Esophagus (tissue), 2 donors: ENCODE measurements around the gene MTMR12. TPM values are rescaled to one million over a fixed set of nuclear protein-coding genes. Genes with fewer than 3 reads are reported as not detected.
A peak's percentile ranks its signal among the peaks of the same experiment; 100 is the strongest.
"Not testable (repeated sequence)": the region's sequence is repeated elsewhere in the genome, so short reads cannot be mapped to it uniquely, and the experiment has no call there.

Source experiments
- H3K27ac ChIP-seq, 2 donors: one replicate each; pipeline ENCODE4 v1.5.1; 2013; ENCODE audit warnings: low read depth in 2 of 2, mild to moderate bottlenecking in 2 of 2, inconsistent platforms in 1 of 2, low read length in 1 of 2, moderate library complexity in 1 of 2
- H3K27me3 ChIP-seq, 2 donors: one replicate each; pipeline ENCODE4 v1.6.1; 2013; ENCODE audit warnings: low read length in 2 of 2, control low read depth in 1 of 2, mild to moderate bottlenecking in 1 of 2; ENCODE audit not compliant: insufficient read depth in 2 of 2, control insufficient read depth in 1 of 2
- H3K36me3 ChIP-seq, 2 donors: one replicate each; pipeline ENCODE4 v1.6.1; 2013; ENCODE audit warnings: low read length in 1 of 2; ENCODE audit not compliant: control insufficient read depth in 2 of 2, insufficient read depth in 2 of 2
- H3K4me1 ChIP-seq, 2 donors: one replicate each; pipeline ENCODE4 v1.6.1; 2013; ENCODE audit warnings: low read length in 1 of 2; ENCODE audit not compliant: control insufficient read depth in 2 of 2, insufficient read depth in 2 of 2
- H3K4me3 ChIP-seq, 2 donors: one replicate each; pipeline ENCODE4 v1.5.1; 2013; ENCODE audit warnings: low read length in 2 of 2, mild to moderate bottlenecking in 2 of 2, low read depth in 1 of 2, moderate library complexity in 1 of 2
- H3K9me3 ChIP-seq, 2 donors: one replicate each; pipeline ENCODE4 v1.6.1; 2013; ENCODE audit warnings: mild to moderate bottlenecking in 2 of 2, low read depth in 1 of 2, low read length in 1 of 2, moderate library complexity in 1 of 2; ENCODE audit not compliant: control insufficient read depth in 2 of 2, insufficient read depth in 1 of 2
- WGBS, 2 donors: extraction: QIAGEN DNeasy Blood & Tissue Kit; methylation state at CpG; one replicate each; pipeline ENCODE4 v1.1.7; 2013; 5-methylcytosine and 5-hydroxymethylcytosine counted together
- polyA plus RNA-seq, 2 donors: library from polyadenylated mRNA; stranded (reverse); fragments of 200-250 nt; gene quantifications; one replicate each; pipeline ENCODE4 v1.2.3, GENCODE V29; 2013
- donor health status: healthy with polysubstance abuse.
- donor health status: Bipolar disorder and iron deficiency.

Gene MTMR12
- polyA plus RNA-seq, 2 donors, result 5.2 to 8.2 TPM

DNA sequence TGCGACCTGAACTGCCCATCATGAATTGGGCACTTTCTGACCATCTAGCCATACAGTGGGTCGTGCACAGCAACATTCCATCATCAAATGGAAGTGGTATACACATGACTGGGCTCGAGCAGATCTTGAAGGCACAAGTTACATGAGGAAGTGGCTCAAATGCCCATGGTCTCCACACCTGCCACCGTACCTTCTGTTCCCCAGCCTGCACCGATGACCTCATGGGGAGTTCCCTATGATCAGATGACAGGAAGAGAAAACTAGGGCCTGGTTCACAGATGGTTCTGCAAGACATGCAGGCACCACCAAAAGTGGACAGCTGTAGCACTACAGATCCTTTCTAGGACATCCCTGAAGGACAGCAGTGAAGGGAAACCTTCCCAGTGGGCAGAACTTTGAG, 21.8 kb downstream of the MTMR12 start:
- Histone ChIP-seq H3K36me3 (peaks cover 0 to 6% of the 10 kb centered on the region in 2 donors), H3K27me3 (no peaks in the 10 kb centered on the region), H3K9me3 (no peaks in the 10 kb centered on the region), H3K4me1 (peaks cover 0 to 4% of the 10 kb centered on the region in 2 donors), H3K27ac (no peak overlapping the region), H3K4me3 (no peak overlapping the region)
- 91 to 92% methylated on average over 5 of the region's 5 CpGs for WGBS, 2 donors

- H3K36me3 ChIP-seq, H3K27ac ChIP-seq, H3K9me3 ChIP-seq, H3K4me1 ChIP-seq, H3K4me3 ChIP-seq, H3K27me3 ChIP-seq: not testable (repeated sequence)
- 93 to 94% methylated on average over 3 of the region's 3 CpGs for WGBS, 2 donors
Observed at GRCh38 chr5:32290501-32290900, 22.2 kb downstream of the MTMR12 start.

DNA sequence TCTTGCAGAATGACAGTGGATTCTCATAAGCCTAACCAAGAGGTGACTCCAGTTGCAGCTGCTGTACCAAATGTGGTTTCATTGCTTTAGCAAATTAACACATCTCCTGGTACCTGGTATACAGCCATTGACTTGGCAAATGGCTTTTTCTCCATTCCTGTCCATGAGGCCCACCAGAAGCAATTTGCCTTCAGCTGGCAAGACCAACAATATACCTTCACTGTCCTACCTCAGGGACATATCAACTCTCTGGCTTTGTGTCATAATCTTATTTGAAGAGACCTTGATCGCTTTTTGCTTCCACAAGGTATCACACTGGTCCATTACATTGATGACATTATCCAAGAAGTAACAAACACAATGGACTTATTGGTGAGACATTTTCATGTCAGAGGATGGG, 22.8 kb downstream of the MTMR12 start:
- WGBS, 2 donors, result 95 to 100% methylated on average over 1 of the region's 1 CpG

DNA sequence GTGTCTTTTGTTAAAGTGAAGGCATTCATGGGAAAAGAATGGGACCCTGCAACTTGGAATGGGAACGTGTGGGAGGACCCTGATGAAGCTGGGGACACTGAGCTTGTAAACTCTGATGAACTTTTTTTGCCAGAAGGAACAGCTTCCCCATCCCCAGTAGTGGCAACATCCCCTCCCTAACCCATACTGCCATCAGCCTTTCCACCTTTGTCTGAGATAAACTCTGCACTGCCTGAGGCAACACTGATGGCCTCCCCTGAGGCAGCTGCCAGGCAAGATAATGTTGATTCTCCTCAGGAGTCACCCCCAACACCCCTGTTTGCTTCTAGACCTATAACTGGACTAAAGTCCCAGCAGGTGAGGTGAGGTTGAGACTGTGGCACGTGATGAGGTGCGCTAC, 24.6 kb downstream of the MTMR12 start:
- H3K27me3 ChIP-seq, H3K9me3 ChIP-seq, H3K27ac ChIP-seq, H3K4me3 ChIP-seq, H3K36me3 ChIP-seq: not testable (repeated sequence)
- H3K4me1 ChIP-seq, result peaks cover 0 to 11% of the 10 kb centered on the region in 2 donors
- WGBS, 2 donors, result 93 to 94% methylated on average over 3 of the region's 3 CpGs

More for the DNA sequence above, 22.8 kb downstream of the MTMR12 start:
- H3K4me1 ChIP-seq, H3K4me3 ChIP-seq, H3K27ac ChIP-seq, H3K36me3 ChIP-seq, H3K27me3 ChIP-seq, H3K9me3 ChIP-seq: not testable (repeated sequence)

DNA sequence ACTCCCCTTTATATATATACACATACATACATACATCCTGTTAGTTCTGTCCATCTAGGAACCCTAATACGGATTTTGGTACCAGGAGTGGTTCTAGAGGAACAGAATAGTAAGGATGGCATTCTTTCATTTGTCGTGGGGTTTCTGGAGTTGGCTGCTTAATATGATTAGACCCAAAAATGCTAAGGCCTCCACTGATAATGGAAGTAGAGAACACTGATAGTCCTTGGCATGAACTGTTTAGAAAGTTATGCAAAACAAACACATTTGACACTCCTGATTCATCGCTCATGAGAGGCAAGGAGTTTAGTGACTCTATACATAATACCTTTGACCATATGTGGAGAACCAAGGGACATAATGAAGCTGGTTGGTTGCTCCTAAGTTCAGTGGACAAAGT, 25.2 kb downstream of the MTMR12 start:
- H3K4me1 ChIP-seq, result peaks cover 0 to 11% of the 10 kb centered on the region in 2 donors
- not testable (repeated sequence) for H3K27ac ChIP-seq, H3K27me3 ChIP-seq, H3K9me3 ChIP-seq, H3K36me3 ChIP-seq, H3K4me3 ChIP-seq
- WGBS, 2 donors, result 78% methylated on average over 3 of the region's 3 CpGs

GRCh38 chr5:32285510-32286138, 27.1 kb downstream of the MTMR12 start:
- WGBS, 2 donors, result 76 to 77% methylated on average over 5 of the region's 5 CpGs
- H3K9me3 ChIP-seq, result no peaks in the 10 kb centered on the region
- no peaks in the 10 kb centered on the region for H3K36me3 ChIP-seq
- H3K4me1 ChIP-seq, result peaks cover 0 to 9% of the 10 kb centered on the region in 2 donors
- H3K4me3 ChIP-seq, result no peak overlapping the region
- H3K27me3 ChIP-seq, result no peaks in the 10 kb centered on the region
- peak overlapping the region; percentile 11 to 27 for H3K27ac ChIP-seq

- Histone ChIP-seq H3K27me3 (no peaks in the 10 kb centered on the region), H3K27ac (peak overlapping the region; percentile 6 to 69), H3K4me1 (peaks cover 0 to 9% of the 10 kb centered on the region in 2 donors), H3K4me3 (no peak overlapping the region), H3K36me3 (no peaks in the 10 kb centered on the region), H3K9me3 (no peaks in the 10 kb centered on the region)
- WGBS, 2 donors, result 79 to 83% methylated on average over 9 of the region's 9 CpGs
Observed at GRCh38 chr5:32283539-32284377, 29.0 kb downstream of the MTMR12 start.

DNA sequence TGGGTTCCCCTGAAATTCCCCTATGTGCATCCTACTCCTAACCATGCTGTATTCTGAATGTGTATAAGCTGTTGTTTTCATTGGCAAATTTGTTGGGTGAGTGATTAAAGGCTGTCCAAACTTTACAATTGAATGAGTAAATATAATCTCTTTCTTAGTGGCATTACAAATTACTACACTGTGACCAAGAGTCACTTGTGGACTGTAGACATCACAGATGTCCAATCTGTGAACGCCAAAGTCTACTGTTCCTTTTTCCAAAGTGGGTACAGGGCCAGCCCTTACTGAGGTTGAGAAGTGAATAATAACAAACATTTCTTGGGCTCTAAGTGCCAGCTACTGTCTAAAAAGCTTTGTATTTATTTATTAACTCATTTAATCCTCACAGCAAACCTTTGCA, 29.7 kb downstream of the MTMR12 start:
- WGBS, 2 donors, result 50 to 63% methylated on average over 1 of the region's 1 CpG
- no peak overlapping the region for H3K4me3 ChIP-seq
- peaks cover 0 to 9% of the 10 kb centered on the region in 2 donors for H3K4me1 ChIP-seq
- no peaks in the 10 kb centered on the region for H3K9me3 ChIP-seq
- H3K27me3 ChIP-seq, result no peaks in the 10 kb centered on the region
- H3K27ac ChIP-seq, result peak overlapping the region in 1 of 2 donors; percentile 69
- no peaks in the 10 kb centered on the region for H3K36me3 ChIP-seq

DNA sequence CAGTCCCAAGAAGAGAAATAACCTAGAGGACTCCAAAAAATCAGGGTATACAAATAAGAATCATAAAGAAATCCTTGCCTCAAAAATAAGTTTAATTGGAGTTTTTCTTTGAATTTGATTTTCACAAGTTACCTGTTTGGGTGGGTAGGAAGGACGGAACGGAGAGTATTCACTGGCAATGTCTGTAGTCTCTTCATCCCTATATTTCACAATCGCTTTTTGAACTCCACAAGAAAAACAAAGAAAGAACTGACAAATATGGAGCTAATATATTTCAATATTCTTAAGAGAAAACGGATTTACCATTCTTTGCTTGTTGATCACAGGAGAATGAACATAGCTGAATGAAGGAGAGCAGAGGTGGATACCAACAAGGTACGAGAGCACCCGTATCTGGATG, 30.1 kb downstream of the MTMR12 start:
- 92 to 96% methylated on average over 6 of the region's 6 CpGs for WGBS, 2 donors
- no peak overlapping the region for H3K27ac ChIP-seq
- no peaks in the 10 kb centered on the region for H3K9me3 ChIP-seq

More for the DNA sequence above, 30.1 kb downstream of the MTMR12 start:
- Histone ChIP-seq H3K4me3 (no peak overlapping the region), H3K27me3 (no peaks in the 10 kb centered on the region), H3K36me3 (no peaks in the 10 kb centered on the region), H3K4me1 (peaks cover 0 to 9% of the 10 kb centered on the region in 2 donors)
